NT2/D1 (cell line): ENCODE measurements around the gene SLC35G6.

Source experiments
- SUZ12 ChIP-seq: IDR thresholded peaks from 2 replicates; pipeline ENCODE4 v1.6.1; 2011; ENCODE audit not compliant: insufficient read length, insufficient read depth; ENCODE audit errors: extremely low read depth
- YY1 ChIP-seq: IDR thresholded peaks from 2 replicates; pipeline ENCODE4 v1.6.1; 2011; ENCODE audit not compliant: insufficient read length, insufficient read depth
- ZNF274 ChIP-seq: IDR thresholded peaks from 2 replicates; pipeline ENCODE4 v1.6.1; 2011; ENCODE audit warnings: mild to moderate bottlenecking, low read depth, low read length

GRCh38 chr17:7483255-7484066, 2.2 kb downstream of the SLC35G6 start:
- no peak for TF ChIP-seq ZNF274
- TF ChIP-seq SUZ12: no peak
- no peak for TF ChIP-seq YY1
